Retinal pigment epithelial cell (primary cell): ENCODE data around the gene POLR3H.

Source experiments
- DNase-seq: peaks from one replicate; pipeline ENCODE4 v3.0.0-alpha.2; 2010; ENCODE audit warnings: low read depth
- H3K4me3 ChIP-seq: 2 replicates; pipeline ENCODE4 v1.5.1; 2011; ENCODE audit warnings: mild to moderate bottlenecking, low read length, control low read depth, moderate library complexity
- TF ChIP-seq, protein P1 (sequence below): conservative IDR thresholded peaks from 2 replicates; pipeline ENCODE4 v1.5.1; 2011; ENCODE audit warnings: low read depth, low read length, control low read depth, inconsistent platforms

The POLR3H gene

DNA sequence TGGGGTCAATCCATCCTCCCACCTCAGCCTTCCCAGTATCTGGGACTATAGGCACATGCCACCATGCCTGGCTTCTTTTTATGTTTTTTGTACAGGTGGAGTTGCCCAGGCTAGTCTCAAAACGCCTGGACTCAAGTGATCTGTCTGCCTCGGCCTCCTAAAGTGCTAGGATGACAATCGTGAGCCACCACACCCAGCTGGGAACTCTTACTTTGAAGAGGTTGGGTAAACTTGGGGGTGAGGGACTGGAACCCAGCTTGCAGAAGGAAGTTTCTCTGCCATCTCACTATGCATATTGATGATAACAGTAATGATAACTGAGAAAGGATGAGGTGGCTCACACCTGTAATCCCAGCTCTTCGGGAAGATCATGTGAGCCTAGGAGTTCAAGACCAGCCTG lies 39.5 kb downstream of the POLR3H start:
- TF ChIP-seq, protein P1, sequence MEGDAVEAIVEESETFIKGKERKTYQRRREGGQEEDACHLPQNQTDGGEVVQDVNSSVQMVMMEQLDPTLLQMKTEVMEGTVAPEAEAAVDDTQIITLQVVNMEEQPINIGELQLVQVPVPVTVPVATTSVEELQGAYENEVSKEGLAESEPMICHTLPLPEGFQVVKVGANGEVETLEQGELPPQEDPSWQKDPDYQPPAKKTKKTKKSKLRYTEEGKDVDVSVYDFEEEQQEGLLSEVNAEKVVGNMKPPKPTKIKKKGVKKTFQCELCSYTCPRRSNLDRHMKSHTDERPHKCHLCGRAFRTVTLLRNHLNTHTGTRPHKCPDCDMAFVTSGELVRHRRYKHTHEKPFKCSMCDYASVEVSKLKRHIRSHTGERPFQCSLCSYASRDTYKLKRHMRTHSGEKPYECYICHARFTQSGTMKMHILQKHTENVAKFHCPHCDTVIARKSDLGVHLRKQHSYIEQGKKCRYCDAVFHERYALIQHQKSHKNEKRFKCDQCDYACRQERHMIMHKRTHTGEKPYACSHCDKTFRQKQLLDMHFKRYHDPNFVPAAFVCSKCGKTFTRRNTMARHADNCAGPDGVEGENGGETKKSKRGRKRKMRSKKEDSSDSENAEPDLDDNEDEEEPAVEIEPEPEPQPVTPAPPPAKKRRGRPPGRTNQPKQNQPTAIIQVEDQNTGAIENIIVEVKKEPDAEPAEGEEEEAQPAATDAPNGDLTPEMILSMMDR = no peak
- DNase-seq = no peak
- H3K4me3 ChIP-seq = no peak overlapping the region

DNA sequence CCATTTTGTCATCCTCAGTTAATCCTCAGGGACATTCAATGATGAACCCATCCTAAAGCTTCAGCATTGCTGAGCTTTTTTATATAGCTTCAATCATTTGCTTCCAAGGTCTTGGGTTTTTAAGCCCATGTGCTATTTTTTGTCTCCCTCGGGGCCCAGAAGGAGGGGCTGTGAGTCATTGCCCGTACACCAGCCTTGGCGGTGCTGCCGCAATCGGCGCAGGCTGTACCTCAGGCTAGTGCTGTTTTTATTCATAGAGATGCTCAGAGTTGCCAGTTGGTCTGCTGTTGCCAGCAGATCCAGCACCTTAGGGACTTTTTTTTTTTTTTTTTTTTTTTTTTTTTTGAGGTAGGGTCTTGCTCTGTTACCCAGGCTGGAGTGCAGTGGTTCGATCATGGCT lies 39.9 kb downstream of the POLR3H start:
- DNase-seq = no peak
- TF ChIP-seq, protein P1 = no peak
- no peak overlapping the region for H3K4me3 ChIP-seq

DNA sequence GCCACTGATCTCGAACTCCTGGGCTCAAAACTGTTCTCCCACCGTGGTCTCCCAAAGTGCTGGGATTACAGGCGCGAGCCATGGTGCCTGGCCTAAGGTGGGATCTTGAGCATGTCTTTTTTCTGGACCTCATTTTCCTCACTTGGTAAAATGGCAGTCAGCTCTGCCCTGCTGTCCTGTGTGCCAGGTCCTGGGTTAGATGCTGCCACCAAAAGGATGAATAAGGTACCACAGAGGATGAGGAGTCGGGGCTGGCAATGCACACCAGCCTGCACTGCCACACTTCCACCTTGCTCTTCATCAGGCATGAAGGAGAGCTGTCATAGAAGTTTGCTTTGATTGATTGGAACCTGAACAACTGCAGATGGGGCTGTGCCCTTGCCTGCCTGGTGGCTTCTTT lies 43.1 kb downstream of the POLR3H start:
- no peak overlapping the region for H3K4me3 ChIP-seq
- no peak for DNase-seq
- TF ChIP-seq, protein P1 = peak; percentile 23

DNA sequence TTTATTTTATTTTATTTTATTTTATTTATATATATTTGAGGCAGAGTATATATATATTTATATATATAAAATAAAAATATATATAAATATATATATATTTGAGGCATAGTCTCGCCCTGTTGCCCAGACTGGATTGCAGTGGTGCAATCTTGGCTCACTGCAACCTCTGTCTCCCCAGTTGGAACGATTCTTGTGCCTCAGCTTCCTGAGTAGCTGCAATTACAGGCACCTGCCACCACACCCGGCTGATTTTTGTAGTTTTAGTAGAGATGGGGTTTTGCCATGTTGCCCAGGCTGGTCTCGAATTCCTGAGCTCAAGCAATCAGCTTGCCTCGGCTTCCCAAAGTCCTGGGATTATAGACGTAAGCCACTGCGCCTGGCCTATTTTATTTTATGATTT lies 44.0 kb downstream of the POLR3H start:
- DNase-seq = no peak
- TF ChIP-seq, protein P1 = no peak
- no peak overlapping the region for H3K4me3 ChIP-seq

DNA sequence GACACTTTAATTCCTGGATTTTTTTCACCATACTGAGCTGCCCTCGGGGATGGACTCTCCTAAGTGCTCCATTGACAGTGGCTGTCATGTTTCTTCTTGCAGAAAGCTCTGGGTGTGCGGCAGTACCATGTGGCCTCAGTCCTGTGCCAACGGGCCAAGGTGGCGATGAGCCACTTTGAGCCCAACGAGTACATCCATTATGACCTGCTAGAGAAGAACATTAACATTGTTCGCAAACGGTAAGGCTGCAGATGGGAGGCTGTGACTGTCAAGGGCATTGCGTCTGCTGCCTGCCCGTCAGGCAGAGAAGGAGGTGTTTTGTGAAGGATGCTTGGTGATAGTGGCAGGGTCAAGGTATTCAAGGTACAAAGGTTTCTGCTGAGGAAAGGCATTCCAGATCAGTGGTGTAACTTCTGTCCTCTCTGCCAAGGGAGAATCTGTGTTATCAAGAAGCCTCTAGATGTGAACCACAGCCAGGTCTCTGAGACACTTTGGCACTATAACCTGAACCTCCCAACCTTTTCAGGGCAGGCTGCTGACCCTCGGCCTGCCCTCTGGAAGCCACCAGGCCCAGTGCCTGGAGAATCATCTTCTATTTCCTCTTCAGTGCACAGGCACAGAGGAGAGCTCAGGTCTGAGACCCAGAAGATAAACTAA lies 44.5 kb downstream of the POLR3H start:
- TF ChIP-seq, protein P1 = no peak
- H3K4me3 ChIP-seq = no peak overlapping the region
- DNase-seq = no peak

DNA sequence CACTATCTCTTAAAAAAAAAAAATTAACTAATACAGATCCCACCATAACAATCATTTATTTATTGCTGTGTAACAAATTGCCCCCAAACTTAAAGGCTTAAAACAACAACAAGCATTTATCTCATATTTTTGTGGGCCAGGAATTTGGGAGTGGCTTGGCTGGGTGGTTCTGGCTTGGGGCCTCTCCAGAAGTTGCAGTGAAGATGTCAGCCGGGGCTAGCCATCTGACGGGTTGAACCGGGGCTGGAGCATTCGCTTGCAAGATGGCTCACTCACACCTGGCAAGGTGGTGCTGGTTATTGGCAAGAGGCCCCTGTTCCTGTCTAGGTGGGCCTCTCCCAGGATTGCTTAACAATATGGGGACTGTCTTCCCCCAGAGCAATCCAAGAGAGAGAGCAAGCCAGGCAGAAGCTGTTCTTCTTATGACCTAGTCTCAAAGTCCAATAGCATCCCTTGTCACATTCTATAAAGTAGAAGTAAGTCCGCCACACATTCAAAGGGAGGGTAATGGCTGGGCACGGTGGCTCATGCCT lies 45.9 kb downstream of the POLR3H start:
- H3K4me3 ChIP-seq = no peak overlapping the region
- DNase-seq = no peak
- TF ChIP-seq, protein P1 = no peak

DNA sequence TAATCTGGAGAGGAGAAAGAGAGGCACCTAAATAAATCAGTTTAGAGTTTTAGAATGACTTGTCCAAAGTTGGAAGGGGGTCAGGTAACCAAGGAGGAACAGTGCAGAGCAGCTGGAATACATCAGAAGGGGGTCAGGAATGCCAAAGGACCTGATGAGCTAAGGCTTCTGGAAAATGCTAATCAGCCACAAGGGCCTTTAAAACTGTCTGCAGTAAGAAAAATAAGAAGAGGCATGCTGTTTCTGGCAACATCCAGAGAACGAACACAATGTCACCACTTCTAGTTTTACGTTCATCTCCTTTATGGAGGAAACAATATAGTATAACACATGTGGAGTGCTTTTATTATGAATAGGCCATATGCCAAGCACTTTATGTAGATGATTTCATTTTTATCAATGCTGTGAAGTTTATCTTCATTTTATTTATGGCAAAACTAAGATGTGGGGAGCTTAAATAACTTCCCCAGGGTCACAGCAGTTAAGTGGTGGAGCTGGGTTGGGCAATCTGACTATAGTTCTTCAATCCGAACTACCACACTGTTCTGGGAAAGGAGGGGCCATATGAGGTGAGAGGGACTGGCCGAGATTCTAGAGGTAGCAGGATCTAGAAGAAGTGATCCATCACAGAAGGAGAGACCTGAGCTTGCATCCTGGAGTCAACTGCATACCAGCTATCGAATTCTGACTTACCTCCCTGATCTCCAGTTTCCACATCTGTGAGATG lies 52.7 kb downstream of the POLR3H start:
- no peak overlapping the region for H3K4me3 ChIP-seq
- no peak for DNase-seq
- TF ChIP-seq, protein P1 = no peak
